MM.1S (cell line): ENCODE data around the gene GABRB3.

Source experiments
- CTCF ChIP-seq: fragments of 300-600 bp; sonication (generic); IDR thresholded peaks from 2 replicates; pipeline ENCODE4 v1.5.1; 2016; ENCODE audit warnings: antibody characterized with exemption, low read length, mixed read lengths
- EZH2phosphoT487 ChIP-seq: fragments of 300-600 bp; sonication (generic); IDR thresholded peaks from 2 replicates; pipeline ENCODE4 v1.6.1; 2018; ENCODE audit warnings: antibody characterized with exemption, low read length

- no peak for TF ChIP-seq CTCF
- no peak for TF ChIP-seq EZH2phosphoT487
Measured at GRCh38 chr15:26521130-26521529, 251.7 kb downstream of the GABRB3 start.
